ENCODE data around the gene DUSP6. TPM values are rescaled to one million over a fixed set of nuclear protein-coding genes. Genes with fewer than 3 reads are reported as not detected.
"Not testable (repeated sequence)": the region's sequence is repeated elsewhere in the genome, so short reads cannot be mapped to it uniquely, and the experiment has no call there.

DUSP6 gene
- total and polyA plus RNA-seq, 4 donors, result 24.1 to 37.0 (median 35.3) TPM

GRCh38 chr12:89340861-89341260, 11.4 kb downstream of the DUSP6 start:
- Histone ChIP-seq H3K36me3 (ENCODE audit: control insufficient read depth in 4 of 4, insufficient read depth in 3 of 4, low read depth in 1 of 4, low read length in 3 of 4) (no peaks in the 10 kb centered on the region), H3K9me3 (ENCODE audit: control insufficient read depth in 4 of 4, low read length in 3 of 4) (no peaks in the 10 kb centered on the region), H3K4me3 (ENCODE audit: low read depth in 1 of 3, low read length in 3 of 3) (no peak overlapping the region), H3K4me1 (ENCODE audit: control insufficient read depth in 4 of 4, insufficient read depth in 4 of 4, low read length in 3 of 4) (peaks cover 13 to 29% (median 26%) of the 10 kb centered on the region in 4 donors), H3K27me3 (ENCODE audit: control insufficient read depth in 4 of 4, insufficient read depth in 4 of 4, low read length in 3 of 4) (no peaks in the 10 kb centered on the region), H3K9ac (ENCODE audit: low read depth in 1 of 2, low read length in 2 of 2) (no peak overlapping the region), H3K27ac (ENCODE audit: low read depth in 1 of 2, low read length in 2 of 2) (no peak overlapping the region)
- WGBS, result 90% methylated on average over 1 of the region's 1 CpG
- TF ChIP-seq CTCF (IDR thresholded peaks at IDR 0.05; ENCODE audit: low read depth, low read length, missing input control) (no peak), JUND (IDR thresholded peaks at IDR 0.05) (no peak), ATF3 (IDR thresholded peaks at IDR 0.05) (no peak), YY1 (IDR thresholded peaks at IDR 0.05) (no peak), FOXA1 (IDR thresholded peaks at IDR 0.05) (no peak), MAX (IDR thresholded peaks at IDR 0.05) (no peak), RAD21 (IDR thresholded peaks at IDR 0.05) (no peak), SP1 (IDR thresholded peaks at IDR 0.05) (no peak), EGR1 (IDR thresholded peaks at IDR 0.05; ENCODE audit: low read depth in 2 of 2) (no peak), RXRA (IDR thresholded peaks at IDR 0.05) (no peak), FOXA2 (IDR thresholded peaks at IDR 0.05) (no peak), HNF4A (conservative IDR thresholded peaks at IDR 0.05) (no peak)
- no peak for DNase-seq (ENCODE audit: low spot score)

GRCh38 chr12:89339526-89339925, 12.8 kb downstream of the DUSP6 start:
- no peak overlapping the region for H3K27ac ChIP-seq (ENCODE audit: low read depth in 1 of 2, low read length in 2 of 2)
- TF ChIP-seq FOXA1 (IDR thresholded peaks at IDR 0.05) (no peak), RAD21 (IDR thresholded peaks at IDR 0.05) (peak in 1 of 2 donors; percentile 16)
- 85% methylated on average over 10 of the region's 10 CpGs for WGBS
- H3K4me3 ChIP-seq (ENCODE audit: low read depth in 1 of 3, low read length in 3 of 3), result no peak overlapping the region
- H3K4me1 ChIP-seq (ENCODE audit: control insufficient read depth in 4 of 4, insufficient read depth in 4 of 4, low read length in 3 of 4), result peaks cover 4 to 17% (median 13%) of the 10 kb centered on the region in 4 donors
- H3K9ac ChIP-seq (ENCODE audit: low read depth in 1 of 2, low read length in 2 of 2), result no peak overlapping the region
- H3K36me3 ChIP-seq (ENCODE audit: control insufficient read depth in 4 of 4, insufficient read depth in 3 of 4, low read depth in 1 of 4, low read length in 3 of 4), result no peaks in the 10 kb centered on the region
- no peaks in the 10 kb centered on the region for H3K27me3 ChIP-seq (ENCODE audit: control insufficient read depth in 4 of 4, insufficient read depth in 4 of 4, low read length in 3 of 4)
- no peaks in the 10 kb centered on the region for H3K9me3 ChIP-seq (ENCODE audit: control insufficient read depth in 4 of 4, low read length in 3 of 4)
- no peak for DNase-seq (ENCODE audit: low spot score)

GRCh38 chr12:89337136-89337535, 15.2 kb downstream of the DUSP6 start:
- 67% methylated on average over 4 of the region's 4 CpGs for WGBS
- not testable (repeated sequence) for H3K4me3 ChIP-seq (ENCODE audit: low read depth in 1 of 3, low read length in 3 of 3); H3K4me1 ChIP-seq (ENCODE audit: control insufficient read depth in 4 of 4, insufficient read depth in 4 of 4, low read length in 3 of 4); H3K27ac ChIP-seq (ENCODE audit: low read depth in 1 of 2, low read length in 2 of 2); H3K9ac ChIP-seq (ENCODE audit: low read depth in 1 of 2, low read length in 2 of 2); H3K27me3 ChIP-seq (ENCODE audit: control insufficient read depth in 4 of 4, insufficient read depth in 4 of 4, low read length in 3 of 4); H3K9me3 ChIP-seq (ENCODE audit: control insufficient read depth in 4 of 4, low read length in 3 of 4); H3K36me3 ChIP-seq (ENCODE audit: control insufficient read depth in 4 of 4, insufficient read depth in 3 of 4, low read depth in 1 of 4, low read length in 3 of 4); DNase-seq (ENCODE audit: low spot score)
- TF ChIP-seq RXRA (IDR thresholded peaks at IDR 0.05), result peak in 1 of 2 donors; percentile 20
- peak in 1 of 2 donors; percentile 35 for TF ChIP-seq RAD21 (IDR thresholded peaks at IDR 0.05)
- peak in 1 of 2 donors; percentile 40 for TF ChIP-seq HNF4A (conservative IDR thresholded peaks at IDR 0.05)

Measured in liver (tissue), 9 donors.